Karpas-422 (cell line): Measurements from ENCODE around the gene SALL4. TPM values are rescaled to one million over a fixed set of nuclear protein-coding genes. Genes with fewer than 3 reads are reported as not detected.

Experiments
- DNase-seq: peaks from one replicate; pipeline ENCODE4 v3.0.0-alpha.2; 2015
- H2AFZ ChIP-seq: fragments of 200-600 bp; sonication (generic); 2 replicates; pipeline ENCODE4 v1.6.1; 2014; ENCODE audit warnings: antibody characterized with exemption, low read length, mixed read lengths
- H3K27ac ChIP-seq: fragments of 200-600 bp; sonication (generic); 2 replicates; pipeline ENCODE4 v1.5.1; 2014; ENCODE audit warnings: mild to moderate bottlenecking, low read length, moderate library complexity
- H3K27me3 ChIP-seq: fragments of 200-600 bp; sonication (generic); 2 replicates; pipeline ENCODE4 v1.6.1; 2014; ENCODE audit warnings: low read length, mixed read lengths
- H3K36me3 ChIP-seq: fragments of 200-600 bp; sonication (generic); 2 replicates; pipeline ENCODE4 v1.6.1; 2014; ENCODE audit warnings: low read length, mixed read lengths; ENCODE audit not compliant: insufficient read depth
- H3K4me1 ChIP-seq: fragments of 200-600 bp; sonication (generic); 2 replicates; pipeline ENCODE4 v1.6.1; 2014; ENCODE audit warnings: mild to moderate bottlenecking, low read length, mixed read lengths
- H3K4me2 ChIP-seq: fragments of 200-600 bp; sonication (generic); 2 replicates; pipeline ENCODE4 v1.6.1; 2014; ENCODE audit warnings: low read length, low read depth, mild to moderate bottlenecking; ENCODE audit not compliant: poor library complexity, severe bottlenecking
- H3K4me3 ChIP-seq: fragments of 200-600 bp; sonication (generic); 2 replicates; pipeline ENCODE4 v1.5.1; 2014; ENCODE audit warnings: mild to moderate bottlenecking, antibody characterized with exemption, low read length, mixed read lengths
- H3K79me2 ChIP-seq: fragments of 200-600 bp; sonication (generic); 2 replicates; pipeline ENCODE4 v1.6.1; 2014; ENCODE audit warnings: mild to moderate bottlenecking, low read length, mixed read lengths
- H3K9ac ChIP-seq: fragments of 200-600 bp; sonication (generic); 2 replicates; pipeline ENCODE4 v1.6.0; 2014; ENCODE audit warnings: low read length
- H3K9me2 ChIP-seq: fragments of 200-600 bp; sonication (generic), shearing (Covaris generic); replicated peaks from 2 replicates; pipeline ENCODE4 v1.6.0; 2014; ENCODE audit warnings: mild to moderate bottlenecking, low read length, moderate library complexity; ENCODE audit not compliant: insufficient read depth
- H3K9me3 ChIP-seq: fragments of 300-700, 200-600 bp; sonication (generic); 2 replicates; pipeline ENCODE4 v1.6.1; 2014; ENCODE audit warnings: low read length, mixed read lengths
- H4K20me1 ChIP-seq: fragments of 200-600 bp; sonication (generic); 2 replicates; pipeline ENCODE4 v1.6.1; 2014; ENCODE audit warnings: mild to moderate bottlenecking, antibody characterized with exemption, low read length, low read depth; ENCODE audit not compliant: insufficient read depth
- total RNA-seq: library from RNA; depleted of rRNA; stranded (reverse); fragments of >200 nt; shearing (Covaris generic); gene quantifications from 2 replicates; pipeline ENCODE4 v1.2.3, GENCODE V29; 2014; ENCODE audit warnings: low replicate concordance; rRNA removed

The SALL4 gene
- total RNA-seq, 1 experiment from 2014 or later, result not detected

GRCh38 chr20:51733070-51733469, 69.3 kb downstream of the SALL4 start:
- H3K9ac ChIP-seq, result no peak overlapping the region
- H3K4me2 ChIP-seq, result no peak overlapping the region
- H3K27me3 ChIP-seq, result no peaks in the 10 kb centered on the region
- H3K4me3 ChIP-seq, result no peak overlapping the region
- no peaks in the 10 kb centered on the region for H3K79me2 ChIP-seq
- no peaks in the 10 kb centered on the region for H4K20me1 ChIP-seq
- H3K9me2 ChIP-seq, result no peaks in the 10 kb centered on the region
- H3K4me1 ChIP-seq, result no peaks in the 10 kb centered on the region
- DNase-seq, result no peak
- no peak overlapping the region for H3K27ac ChIP-seq
- H2AFZ ChIP-seq, result no peak overlapping the region
- H3K9me3 ChIP-seq, result no peaks in the 10 kb centered on the region
- H3K36me3 ChIP-seq, result no peaks in the 10 kb centered on the region

Other genes starting within 250 kb of the SALL4 start
- gene ATP9A, start 34.1 kb downstream of the SALL4 start, total RNA-seq, result 0.04 and 0.19 TPM in 2 replicates